NCI-H2227 treated with DMSO at 0.1 percent for 48 hours (cell line): ENCODE measurements around the gene THSD4.

Experiments
- DNase-seq: peaks from one replicate; lab custom pipeline; 2025; lab: John Stamatoyannopoulos, UW

The THSD4 gene

DNA sequence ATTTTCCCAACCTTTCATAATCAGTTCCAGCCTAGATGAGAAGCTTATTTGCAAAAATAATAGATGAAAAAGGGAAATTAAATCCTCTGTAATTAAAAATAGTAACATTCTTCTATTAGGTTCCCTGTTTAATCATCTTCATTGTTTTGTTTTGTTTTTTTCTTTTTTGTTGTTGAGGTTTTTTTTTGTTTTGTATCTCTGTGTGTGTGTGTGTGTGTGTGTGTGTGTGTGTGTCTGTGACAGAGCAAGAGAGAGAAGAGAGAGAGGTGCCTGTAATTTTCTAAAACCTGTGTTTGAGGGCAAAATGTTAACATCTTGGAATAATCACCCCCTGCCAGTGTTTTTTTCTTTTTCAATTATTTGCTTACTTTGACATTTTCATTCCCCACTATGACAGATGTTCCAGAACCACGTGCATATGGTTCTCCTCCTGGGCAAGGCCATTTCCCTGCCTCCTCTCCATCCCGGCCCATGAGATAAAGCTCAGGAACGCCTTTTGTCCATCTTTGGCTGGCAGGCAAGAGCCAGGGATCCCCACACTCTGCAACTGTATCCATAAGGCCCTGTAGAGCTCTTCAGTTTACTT is 573.3 kb downstream of the THSD4 start:
- no peak for DNase-seq

DNA sequence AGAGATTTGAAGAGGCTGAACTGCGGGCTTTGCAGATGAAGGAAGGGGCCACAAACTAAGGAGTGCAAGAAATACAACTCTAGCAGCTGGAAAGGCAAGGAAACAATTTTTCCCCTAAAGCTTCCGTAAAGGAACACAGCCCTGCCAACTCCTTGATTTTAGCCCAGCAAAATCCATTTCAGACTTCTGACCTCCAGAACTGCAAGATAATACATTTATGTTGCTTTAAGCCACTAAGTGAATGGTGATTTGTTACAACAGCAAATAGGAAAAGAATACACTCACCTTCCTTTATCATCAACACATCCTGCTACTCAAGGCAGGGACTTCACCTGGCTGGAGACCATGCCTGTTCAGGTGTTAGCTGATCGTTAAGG is 575.8 kb downstream of the THSD4 start:
- DNase-seq: no peak

DNA sequence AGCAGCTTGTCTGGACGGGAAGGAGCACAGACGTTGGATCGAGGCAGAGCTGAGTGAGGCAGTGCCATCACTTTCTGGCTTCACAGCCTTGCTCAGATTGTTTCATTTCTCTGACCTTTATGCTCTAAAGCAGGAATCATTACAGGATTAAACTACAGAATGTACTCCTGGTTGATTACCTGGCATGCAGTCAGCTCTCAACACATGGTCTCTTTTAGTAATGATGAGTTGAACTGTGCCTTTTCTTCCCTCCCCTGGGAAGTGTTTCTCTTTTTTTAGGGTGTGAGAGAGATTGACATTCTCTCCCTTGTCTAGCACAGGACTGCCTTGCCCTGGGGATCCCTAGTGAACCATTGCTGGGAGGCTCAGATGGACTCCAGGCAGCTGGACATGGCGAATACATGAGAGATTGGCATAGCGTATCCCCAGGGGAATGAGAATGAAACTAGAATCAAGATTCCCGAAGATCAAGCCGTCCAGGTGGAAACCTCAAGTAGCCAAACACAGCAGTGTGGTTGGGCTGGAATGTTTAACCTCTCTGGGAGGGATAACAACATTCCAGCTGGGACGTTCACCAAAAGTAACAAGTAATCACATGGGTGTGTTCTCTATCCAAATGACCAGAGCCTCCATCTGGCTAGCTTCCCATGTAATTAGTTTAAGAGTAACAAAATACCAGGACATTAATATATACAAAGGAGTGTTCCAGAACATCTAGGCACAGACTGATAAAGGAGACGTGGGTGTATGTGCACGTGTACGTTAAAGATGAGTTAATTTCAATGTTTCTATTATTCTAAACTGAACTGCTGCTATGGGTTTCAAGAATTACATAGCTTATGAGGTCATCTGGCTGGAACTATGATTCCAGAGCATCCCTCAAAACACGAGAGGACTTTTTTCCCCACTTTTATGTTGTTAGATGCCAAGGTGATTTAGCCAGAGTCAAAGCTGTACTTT is 576.5 kb downstream of the THSD4 start:
- DNase-seq: no peak

DNA sequence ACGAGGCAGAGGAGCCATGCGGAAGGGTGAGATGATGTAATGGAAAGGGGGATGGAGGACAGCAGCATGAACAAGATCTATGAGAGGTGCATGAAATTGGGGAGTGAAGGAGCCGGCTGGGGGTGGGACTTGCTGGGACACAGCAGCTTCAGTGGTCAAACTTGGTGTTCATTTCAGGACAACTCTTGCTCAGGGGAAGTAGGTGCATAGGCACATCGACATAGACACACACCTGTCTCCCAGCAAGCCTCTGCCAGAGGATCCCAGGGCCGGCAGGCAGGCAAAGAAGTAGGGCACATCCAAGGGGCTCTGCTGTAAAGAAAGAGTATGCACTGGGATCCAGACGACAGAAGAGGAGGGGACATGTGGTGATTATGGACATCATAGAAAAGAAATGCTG is 582.0 kb downstream of the THSD4 start:
- DNase-seq: no peak

DNA sequence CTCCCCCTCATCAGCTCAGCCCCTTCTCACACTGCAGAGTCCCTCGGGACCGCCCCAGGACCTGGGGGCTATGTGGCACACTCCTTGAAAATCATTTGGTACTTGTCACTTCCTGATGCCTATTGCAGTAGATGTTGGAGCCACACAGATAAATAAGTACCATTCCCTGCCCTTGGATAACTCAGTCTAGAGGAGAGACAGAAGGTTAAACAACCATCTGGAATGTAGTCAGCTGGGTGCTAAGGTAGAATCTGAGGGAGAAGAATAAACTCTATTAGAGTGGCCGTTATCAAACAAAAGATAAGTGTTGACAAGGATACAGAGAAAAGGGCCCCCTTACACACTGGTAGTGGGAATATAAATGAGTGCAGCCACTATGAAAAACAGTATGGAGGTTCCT is 582.8 kb downstream of the THSD4 start:
- DNase-seq: no peak

DNA sequence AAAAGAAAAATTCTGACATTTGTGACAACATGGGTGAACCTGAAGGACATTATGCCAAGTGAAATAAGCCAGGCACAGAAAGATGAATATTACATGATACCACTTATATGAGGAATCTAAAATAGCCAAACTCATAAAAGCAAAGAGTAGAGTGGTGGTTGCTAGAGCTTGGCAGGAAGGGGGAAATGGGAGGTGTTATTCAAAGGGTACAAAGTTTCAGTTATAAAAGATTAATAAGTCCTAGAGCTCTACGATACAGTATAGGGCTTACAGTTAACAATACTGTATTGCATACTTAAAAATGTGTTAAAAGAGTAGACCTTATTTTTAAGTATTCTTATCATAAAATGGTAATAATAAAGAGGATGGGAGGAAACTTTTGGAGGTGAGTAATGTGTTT is 583.5 kb downstream of the THSD4 start:
- no peak for DNase-seq

DNA sequence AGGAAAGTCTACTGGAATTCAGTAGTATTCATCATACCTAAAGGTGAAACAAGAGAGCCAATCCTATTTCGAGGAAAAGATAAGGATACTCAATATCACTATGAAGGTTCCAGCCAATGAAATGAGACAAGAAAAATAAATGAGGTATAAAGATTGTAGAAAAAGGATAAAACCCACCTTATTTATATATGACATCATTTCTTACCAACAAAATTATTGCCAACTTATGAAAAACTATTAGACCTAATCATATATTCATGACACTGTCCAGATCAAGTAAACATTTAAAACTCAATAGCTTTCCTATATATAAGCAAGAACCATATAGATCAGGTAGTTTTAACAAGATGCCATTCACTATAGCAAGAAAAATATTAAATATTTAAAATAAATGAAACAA is 584.7 kb downstream of the THSD4 start:
- DNase-seq: no peak

DNA sequence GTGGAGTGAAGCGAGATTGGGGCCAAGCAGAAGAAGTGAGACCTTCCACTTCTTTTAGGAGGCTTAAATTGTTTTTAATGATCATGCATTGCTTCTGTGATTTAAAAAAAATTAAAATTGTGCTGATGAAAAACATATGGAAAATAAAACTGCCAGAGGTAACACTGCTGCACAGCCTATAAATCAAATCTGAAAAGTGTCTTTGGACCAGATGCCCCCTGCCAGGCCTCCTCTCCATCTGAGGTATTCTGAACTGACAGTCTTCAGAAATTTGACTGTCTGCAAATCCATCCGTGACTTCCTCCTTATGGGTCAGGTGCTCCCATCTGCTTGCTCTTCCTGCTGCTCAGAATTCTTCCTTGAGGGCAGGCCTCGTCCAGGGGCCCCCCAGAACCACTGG is 586.5 kb downstream of the THSD4 start:
- no peak for DNase-seq

DNA sequence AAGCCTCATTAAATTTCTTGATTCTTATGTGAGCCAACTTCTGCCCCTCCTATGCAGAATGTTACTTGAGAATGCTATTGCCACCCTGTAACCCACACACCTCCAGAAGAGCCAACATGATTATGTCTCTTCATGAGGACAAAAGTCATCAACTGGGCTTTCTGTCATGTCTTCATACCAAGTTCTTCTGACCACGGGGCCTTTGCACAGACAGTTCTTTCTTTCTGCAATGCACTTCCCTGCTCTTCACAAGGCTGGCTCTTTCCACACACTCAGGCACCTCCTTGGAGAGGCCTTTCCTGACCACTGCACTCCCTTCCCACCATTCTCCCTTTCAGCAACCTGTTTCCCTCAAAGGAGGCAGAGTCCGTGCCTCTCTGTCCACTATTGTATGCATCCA is 587.2 kb downstream of the THSD4 start:
- DNase-seq: no peak

DNA sequence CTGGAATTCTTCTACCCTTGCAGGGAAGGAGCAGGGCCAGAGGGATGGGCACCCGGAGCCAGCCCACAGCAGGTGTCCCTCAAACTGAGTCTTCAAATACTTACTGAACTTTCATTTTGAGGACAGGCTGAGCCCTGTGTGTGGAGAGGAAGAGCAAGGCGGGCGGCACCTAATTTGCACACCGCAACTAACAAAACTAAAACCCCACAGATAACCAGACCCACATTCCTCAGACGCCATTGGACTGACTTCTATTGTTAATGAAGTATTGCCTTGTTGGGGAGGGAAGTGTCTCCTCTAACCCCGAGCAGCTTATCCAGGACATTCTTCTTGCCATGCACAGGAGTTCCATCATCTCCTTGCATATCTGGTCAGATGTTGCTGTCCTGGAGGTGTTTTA is 589.9 kb downstream of the THSD4 start:
- DNase-seq: no peak

DNA sequence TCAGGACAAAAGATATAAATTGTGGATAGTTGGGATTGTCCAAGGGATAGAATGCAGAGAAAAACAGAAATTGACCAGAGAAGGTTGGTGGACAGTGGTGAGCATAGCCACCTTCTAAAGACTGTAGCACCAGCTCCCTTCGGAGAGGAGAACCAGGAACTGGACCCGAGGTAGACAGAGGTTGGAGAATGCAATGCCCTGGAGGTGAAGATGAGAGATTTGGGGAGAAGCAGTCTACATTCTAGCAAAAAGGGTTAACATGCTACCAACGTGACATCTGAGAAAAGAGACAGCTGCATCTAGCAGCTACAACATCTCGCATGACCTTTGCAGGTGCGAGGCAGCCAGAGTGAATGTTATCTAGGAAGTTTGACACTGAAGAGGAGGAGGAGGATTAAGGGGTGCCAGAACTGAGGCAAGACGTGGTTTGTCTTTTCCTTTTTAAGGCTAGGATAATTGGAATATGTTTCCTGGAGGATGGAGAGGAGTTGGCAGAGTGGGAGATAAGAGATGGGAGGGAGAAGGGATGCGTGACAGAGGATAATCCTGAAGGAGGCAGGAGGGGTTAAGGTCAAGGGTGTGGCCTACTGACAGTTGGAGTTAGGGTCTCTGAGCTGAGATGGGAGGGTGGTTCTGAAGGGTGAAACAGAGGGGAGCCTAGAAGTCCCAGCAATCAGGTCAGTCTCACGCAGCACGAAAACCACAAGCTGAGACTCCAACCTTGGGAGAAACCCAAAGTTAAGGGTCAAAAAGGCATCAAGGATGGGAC is 591.4 kb downstream of the THSD4 start:
- no peak for DNase-seq

DNA sequence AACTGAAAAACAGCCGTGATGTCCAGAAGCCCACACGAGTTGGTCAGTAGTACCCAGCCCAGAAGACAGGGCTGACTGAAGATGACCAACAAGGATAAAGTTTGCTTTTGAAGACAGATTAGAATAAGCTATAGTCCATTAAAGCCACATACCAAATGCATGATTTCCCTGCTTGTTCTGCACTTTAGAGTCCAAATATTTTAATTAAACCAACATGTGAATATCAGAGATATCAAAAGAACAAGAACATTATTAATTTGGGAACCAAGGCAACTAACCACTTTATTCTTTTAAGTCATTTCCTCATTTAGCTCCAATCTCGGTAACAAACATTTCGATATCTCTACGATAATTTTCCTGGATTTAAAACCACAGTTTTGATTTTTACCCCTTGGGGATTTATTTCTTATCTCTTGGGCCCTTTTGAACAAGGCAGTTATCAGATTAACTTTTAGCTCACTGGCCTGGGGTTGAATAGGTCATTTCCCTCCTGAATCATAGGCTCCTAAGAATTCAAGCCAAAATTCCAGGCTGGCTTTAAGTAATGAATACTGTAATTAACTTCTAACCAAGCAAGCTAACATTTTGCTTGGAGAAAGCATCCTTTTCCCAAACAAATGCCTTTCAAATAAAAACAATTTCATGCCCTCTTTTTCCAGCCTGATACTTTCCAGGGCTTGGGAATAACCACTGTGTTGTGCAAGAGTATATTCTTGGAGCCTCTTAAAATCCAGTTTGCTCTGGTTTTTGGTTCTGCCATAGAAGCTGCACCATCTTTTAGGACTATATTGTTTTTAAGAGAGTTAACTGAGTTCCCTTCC is 592.2 kb downstream of the THSD4 start:
- no peak for DNase-seq

DNA sequence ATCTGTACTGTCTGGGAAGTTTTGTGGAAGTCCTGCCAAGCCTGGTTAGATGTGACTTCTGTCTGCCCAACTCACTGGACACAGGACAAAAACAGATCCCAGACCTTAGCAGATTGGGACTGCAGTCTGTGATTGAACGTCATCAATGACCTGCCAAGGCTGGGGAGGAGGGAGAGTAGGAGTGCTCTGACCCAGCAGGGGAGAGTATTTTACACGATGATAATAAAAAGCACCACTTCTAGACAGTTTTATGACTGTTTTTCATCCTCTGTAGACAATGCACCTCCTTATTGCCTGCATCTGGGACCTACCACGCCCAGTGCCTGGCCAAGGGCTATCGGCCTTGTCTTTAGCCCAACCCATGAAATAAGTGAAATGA is 592.8 kb downstream of the THSD4 start:
- peak; percentile 2 for DNase-seq

DNA sequence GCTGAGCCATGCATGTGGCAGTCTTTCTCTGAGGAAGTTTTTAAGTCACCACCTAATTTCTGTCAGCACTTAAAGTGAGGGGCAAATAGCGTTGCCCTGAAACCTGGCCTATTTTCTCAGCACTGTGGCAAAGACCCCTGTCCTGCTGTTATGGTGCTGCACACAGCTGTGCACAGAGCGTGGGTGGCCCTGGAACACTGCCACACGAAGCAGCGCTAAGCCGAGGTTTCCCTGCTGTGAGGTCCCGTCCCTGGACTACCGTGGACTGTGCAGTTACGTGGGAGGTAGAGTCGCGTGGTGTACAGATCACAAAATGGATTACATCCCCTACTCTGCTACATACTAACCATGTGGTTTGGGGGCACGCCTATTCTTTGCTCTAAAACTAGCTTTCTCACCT is 593.5 kb downstream of the THSD4 start:
- no peak for DNase-seq

DNA sequence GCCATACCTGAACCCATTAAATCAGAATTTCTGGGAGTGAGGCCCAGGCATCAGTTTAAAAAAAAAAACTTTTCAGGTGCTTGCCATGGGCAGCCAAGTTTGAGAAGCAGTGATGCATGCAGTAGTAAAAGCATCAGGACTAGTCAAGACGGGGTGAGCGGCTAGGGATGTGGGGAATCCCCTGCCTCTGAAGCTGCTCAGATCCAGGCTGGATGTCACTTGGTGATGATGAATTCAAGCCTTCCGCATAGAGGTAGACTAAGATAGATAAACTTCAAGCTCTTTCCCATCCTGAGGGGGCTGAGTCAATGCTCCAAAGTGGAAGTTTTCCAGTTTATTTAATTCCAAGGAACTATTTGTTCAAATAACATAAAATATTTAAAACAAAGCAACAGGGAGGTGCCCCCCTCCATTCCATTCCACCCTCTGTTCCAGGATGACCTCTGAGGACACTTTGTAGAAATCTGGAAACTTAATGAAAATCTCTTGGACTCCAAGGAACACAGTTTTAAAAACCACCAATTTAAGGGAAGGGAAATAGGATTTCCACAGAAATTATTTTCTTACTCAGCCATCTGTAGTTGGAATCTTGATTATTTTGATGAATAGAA is 594.6 kb downstream of the THSD4 start:
- no peak for DNase-seq

DNA sequence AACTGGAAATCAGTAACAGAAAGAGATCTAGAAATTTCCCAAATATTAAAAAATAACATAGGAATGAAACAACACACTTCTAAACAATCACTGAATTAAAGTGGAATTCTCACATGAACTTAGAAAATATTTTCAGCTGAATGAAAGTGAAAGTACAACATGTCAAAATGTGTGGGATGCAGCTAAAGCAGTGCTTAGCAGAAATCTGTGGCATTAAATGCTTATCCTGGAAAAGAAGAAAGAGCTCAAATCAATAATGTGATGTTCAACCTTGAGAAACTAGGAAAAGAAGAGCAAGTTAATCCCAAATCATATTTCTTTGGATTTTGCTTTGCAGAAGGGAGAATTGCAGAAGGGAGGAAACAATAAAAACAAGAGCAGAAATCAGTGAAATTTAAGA is 596.9 kb downstream of the THSD4 start:
- DNase-seq: no peak

DNA sequence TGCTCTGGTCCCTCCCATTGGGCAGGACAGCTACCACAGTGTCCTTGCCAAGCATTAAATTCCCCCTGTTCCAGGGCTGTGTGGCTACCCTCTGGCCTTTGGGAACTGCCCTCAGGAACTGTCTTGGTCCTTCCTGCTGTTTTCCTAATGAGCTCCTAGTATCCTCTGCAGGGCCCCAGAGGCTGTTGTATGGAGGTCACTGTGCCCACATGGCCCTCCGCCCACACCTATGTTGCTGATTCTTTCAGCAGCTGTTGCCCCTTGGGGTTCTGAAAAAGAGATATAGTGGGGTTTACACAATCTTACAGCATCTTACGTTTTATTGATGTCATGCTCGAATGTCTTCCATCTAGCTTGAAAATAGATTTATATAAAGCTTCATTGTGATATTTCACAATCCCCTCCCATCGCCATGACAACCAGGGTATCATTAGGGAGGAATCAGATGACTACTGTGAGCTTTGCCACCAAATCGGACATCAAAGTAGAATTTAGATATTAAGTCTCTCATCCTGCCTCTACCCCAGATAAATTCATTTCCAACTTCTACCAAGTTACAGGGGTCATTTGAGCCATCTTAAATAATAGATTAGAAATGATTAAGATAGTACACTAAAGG is 598.0 kb downstream of the THSD4 start:
- no peak for DNase-seq

DNA sequence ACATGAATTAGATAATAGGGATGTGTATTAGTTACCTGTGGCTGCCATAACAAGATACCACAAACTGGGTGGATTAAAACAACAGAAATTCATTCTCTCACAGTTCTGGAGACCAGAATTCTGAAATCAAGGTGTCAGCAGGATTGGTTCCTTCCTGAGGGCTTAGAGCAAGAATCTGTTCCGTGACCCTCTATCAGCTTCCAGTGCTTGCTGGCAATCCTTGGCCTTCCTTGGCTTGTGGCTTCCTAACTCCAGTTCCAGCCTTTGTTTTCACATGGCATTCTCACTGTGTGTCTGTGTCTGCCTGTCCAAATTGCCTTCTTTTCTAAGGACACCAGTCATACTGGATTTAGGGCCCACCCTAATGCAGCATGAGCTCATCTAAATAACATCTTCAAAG is 600.6 kb downstream of the THSD4 start:
- no peak for DNase-seq

DNA sequence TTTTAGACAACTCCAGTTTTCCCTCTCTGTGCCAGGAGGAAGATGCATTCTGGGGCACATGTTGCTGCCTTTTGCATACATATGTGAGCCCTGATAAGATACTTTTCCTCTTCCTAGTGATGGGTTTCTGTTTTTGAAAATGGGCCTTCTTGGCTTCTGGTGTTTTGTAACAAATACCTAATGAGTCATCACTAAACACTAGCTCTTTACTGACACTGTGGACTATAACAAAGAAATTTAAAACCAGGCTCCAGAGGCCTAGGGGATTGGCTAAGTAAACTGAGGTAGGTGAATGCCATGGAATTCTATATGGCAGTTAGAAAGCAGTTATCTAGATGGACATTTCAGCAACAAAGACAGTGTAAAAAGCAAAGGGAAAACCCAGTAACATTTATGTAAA is 601.7 kb downstream of the THSD4 start:
- no peak for DNase-seq

DNA sequence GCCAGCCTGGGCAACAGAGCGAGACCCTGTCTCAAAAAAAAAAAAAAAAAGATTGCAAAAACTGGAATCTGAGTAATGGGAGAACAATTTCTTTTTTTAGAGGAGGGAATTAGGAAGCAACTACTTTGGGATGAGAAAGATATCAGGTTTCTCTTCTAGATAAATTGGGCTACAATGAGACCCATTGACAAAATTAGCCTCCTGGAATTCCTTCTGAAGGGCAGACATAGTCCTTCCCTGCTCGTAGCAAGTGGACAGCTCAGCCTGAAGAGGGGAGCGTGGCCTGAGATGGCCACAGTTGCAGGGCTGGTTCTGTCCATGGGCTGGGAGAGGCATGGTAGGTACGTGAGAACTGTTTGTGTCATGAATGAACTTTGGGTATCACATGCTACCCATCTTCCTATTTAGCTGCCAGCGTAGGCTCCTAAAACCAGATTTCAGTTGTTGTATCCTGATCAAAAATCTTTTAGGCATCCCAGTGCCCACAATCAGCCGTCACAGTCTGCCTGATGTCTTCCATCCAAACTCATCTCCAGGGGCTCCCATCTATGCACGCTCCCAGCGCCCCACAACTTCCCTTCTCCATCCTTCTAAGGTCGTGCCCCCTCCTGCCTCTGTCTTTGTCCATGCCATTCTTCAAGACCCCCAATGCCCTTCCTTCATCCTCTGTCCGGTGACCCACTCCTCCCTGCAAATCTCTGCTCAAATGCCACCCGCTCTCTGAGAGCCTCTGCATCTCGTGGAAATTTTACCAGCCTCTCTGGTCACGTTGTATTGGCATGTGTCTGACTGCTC is 603.0 kb downstream of the THSD4 start:
- no peak for DNase-seq
